KG1 (cell line): ENCODE measurements around the gene KPNA3.
"Not testable (repeated sequence)": the region's sequence is repeated elsewhere in the genome, so short reads cannot be mapped to it uniquely, and the experiment has no call there.

ENCODE experiments used
- DNase-seq: peaks from one replicate; lab custom pipeline; 2025; lab: John Stamatoyannopoulos, UW

The KPNA3 gene

DNA sequence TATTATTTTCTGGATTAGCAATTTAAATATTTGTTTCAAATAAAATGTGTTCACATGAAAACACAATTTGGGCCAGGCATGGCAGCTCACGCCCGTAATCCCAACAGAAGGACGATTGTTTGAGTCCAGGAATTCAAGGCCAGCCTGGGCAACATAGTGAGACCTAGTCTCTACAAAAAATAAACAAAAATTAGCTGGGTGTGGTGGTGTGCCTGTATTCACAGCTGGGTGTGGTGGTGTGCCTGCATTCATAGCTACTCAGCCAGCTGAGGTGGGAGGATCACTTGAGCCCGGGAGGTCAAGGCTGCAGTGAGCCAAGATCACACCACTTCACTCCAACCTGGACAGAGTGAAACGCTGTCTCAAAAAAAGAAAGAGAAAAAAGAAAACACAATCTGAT, 46.4 kb downstream of the KPNA3 start:
- DNase-seq, result no peak

DNA sequence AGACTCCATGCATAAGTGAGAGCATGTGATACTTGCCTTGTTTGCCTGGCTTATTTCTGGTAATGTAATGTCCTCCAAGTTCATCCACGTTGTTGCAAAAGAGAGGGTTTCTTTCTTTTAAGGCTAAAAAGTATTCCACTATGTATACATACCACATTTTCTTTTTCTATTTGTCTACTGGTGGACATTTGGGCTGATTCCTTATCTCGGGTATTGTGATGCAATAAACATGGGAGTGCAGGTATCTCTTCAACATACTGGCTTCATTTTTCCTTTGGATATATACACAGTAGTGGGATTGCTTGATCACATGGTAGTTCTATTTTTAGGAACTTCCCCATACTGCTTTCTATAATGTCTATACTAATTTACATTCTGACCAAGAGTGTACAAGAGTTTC, 51.6 kb downstream of the KPNA3 start:
- DNase-seq, result no peak

GRCh38 chr13:49739498-49740187, 52.8 kb downstream of the KPNA3 start:
- no peak for DNase-seq

DNA sequence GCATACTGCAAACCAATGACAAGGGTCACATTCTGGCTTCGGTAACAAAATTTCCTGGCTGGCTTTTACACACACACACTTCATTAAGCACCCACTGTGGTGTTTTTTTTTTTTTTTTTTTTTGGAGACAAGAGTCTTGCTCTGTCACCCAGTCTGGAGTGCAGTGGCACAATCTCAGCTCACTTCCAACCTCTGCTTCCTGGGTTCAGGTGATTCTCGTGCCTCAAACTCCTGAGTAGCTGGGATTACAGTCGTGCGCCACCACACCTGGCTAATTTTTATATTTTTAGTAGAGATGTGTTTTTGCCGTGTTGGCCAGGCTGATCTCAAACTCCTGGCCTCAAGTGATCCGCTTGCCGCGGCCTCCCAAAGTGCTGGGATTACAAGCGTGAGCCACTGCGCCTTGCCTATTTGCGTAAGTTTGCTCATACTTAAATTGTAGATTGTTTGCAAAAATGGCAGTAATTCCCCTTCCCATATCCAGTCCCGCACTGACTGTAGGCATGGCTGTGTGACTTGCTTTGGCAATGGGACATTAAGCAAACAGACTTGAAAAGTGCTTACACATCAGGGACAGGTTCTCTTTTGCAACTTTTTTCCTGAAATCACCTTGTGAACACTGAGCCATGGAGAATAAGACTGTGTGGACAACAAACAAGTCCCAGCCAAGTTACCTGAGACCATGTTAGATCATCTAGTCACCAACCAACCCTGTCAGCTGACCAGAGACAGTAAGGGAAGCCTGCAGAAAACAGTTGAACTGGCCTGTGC, 59.1 kb downstream of the KPNA3 start:
- DNase-seq, result no peak

DNA sequence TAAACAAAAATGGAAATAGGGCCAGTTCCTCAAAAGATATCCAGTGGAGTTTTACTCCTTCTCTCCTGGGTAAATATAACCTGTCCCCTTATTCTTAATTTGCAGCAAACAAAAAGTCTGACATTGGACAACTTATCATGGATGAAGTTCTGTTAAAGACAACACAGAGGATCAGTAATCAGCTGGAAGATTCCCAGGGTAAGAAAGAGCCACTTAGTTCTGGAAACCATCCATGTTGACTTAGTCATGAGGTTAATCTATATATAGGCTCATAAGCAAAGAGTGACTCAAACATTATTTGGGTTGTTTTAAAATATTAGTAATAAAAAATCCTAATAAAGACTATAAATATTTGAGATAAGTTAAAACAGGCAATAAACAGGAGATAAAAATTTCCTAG, 60.7 kb downstream of the KPNA3 start:
- no peak for DNase-seq

DNA sequence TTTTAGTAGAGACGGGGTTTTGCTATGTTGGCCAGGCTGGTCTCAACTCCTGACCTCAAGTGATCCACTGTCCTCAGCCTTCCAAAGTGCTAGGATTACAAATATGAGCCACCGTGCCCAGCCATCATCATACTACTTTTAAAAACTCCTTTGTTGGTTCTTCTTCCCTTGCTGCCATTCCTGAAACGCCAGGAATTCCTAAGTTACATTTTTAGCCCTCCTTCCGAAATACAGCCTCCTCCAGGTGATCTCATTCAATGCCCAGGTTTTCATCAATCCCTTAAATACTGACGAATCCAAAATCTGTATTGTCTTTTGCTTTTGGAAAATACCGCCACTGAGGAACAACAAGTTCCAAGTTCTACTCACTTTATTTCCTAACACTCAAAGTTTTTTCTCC, 75.9 kb downstream of the KPNA3 start:
- DNase-seq, result no peak

- DNase-seq, result no peak
Observed at GRCh38 chr13:49714757-49715156, 77.7 kb downstream of the KPNA3 start.

GRCh38 chr13:49711218-49711863, 81.1 kb downstream of the KPNA3 start:
- no peak for DNase-seq

GRCh38 chr13:49704264-49704663, 88.2 kb downstream of the KPNA3 start:
- not testable (repeated sequence) for DNase-seq

- no peak for DNase-seq
Observed at GRCh38 chr13:49701491-49701890, 91.0 kb downstream of the KPNA3 start.

GRCh38 chr13:49697468-49697867, 95.0 kb downstream of the KPNA3 start:
- no peak for DNase-seq

DNA sequence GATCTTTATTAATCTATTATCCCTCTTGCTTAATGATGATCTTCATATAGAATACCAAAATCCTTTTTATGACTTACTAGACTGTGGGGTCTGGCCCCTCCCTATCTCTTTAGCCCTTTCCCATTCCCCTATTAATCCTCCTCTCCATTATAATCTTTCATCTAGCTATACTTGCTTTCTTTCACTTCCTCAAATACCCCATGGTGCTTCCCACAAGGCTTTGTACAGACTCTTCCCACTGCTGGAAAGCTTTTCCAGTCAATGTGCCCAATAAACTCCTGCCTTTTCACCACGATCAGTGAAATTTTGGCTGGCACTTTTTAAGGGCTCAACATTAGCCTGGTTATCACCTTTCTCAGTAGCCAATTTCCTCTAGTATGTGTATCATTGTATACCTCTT, 98.0 kb downstream of the KPNA3 start:
- no peak for DNase-seq

- no peak for DNase-seq
Observed at GRCh38 chr13:49693877-49694276, 98.6 kb downstream of the KPNA3 start.

DNA sequence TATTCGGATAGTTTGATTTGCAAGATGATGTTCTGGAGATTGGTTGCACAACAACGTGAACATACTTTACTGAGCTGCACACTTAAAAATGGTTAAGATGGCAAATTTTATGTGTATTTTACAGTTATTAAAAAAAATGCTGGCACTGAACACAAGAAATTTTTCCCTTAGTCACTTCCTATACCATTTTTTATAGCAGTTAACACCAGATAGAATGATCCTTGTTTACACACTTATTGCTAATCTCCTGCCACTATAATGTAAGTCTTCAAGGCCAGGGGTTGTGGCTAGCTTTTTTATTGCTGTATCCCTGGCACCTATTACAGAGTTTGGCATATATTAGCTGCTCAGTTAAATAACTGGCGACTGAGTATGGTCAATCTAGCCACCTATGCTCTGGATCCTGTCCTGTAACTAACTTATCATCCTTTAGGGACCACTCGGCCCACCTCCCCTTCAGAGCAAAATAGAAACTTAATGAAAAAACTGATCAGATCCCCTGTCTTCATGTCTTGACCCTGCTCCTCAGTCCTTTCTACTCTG, 99.2 kb downstream of the KPNA3 start:
- DNase-seq, result no peak

GRCh38 chr13:49690995-49691784, 101.3 kb downstream of the KPNA3 start, which contains the start of gene EBPL:
Gene EBPL, minus strand, starts transcription at chr13:49691486. Its CDS starts 62 bp downstream, at chr13:49691424.
- DNase-seq, result peak; percentile 88

GRCh38 chr13:49690133-49690994, 102.1 kb downstream of the KPNA3 start:
- no peak for DNase-seq

GRCh38 chr13:49683489-49683888, 109.0 kb downstream of the KPNA3 start:
- no peak for DNase-seq

- no peak for DNase-seq
Observed at GRCh38 chr13:49681842-49682435, 110.5 kb downstream of the KPNA3 start.

- DNase-seq, result no peak
Observed at GRCh38 chr13:49679246-49679645, 113.2 kb downstream of the KPNA3 start.

GRCh38 chr13:49678191-49678914, 114.1 kb downstream of the KPNA3 start:
- DNase-seq, result no peak
